WTC11 (cell line): ENCODE results near the gene METTL9. TPM values are rescaled to one million over a fixed set of nuclear protein-coding genes. Genes with fewer than 3 reads are reported as not detected.

Source experiments
- ATAC-seq: fragments of 200-7000 bp; cut with Tn5 transposase; 2 replicates; pipeline ENCODE4 v1.10.0; 2021; ENCODE audit warnings: mild to moderate bottlenecking, moderate library complexity
- CTCF ChIA-PET: fragments of 300-600 bp; sonication (Branson Sonifier 250); formaldehyde crosslinking; loops from one replicate; lab custom pipeline; 2021; ENCODE audit warnings: antibody characterized with exemption; lab: Charles Lee
- POLR2A ChIA-PET: fragments of 350-600 bp; sonication (Branson Sonifier 250); formaldehyde crosslinking; loops from one replicate; lab custom pipeline; 2021; ENCODE audit warnings: antibody characterized with exemption; lab: Charles Lee
- DNase-seq: peaks from one replicate; pipeline ENCODE4 v3.0.0; 2021; ENCODE audit warnings: low spot score
- H3K27ac Mint-ChIP-seq: 2 replicates; pipeline ENCODE4 v1.8.0; 2021; ENCODE audit warnings: mixed read lengths
- H3K27me3 Mint-ChIP-seq: 2 replicates; pipeline ENCODE4 v1.8.0; 2021; ENCODE audit warnings: low read depth, mild to moderate bottlenecking, moderate library complexity, mixed read lengths
- H3K36me3 Mint-ChIP-seq: 2 replicates; pipeline ENCODE4 v1.8.0; 2021; ENCODE audit warnings: mixed read lengths
- H3K4me1 Mint-ChIP-seq: 2 replicates; pipeline ENCODE4 v1.8.0; 2022; ENCODE audit warnings: mixed read lengths
- H3K4me3 Mint-ChIP-seq: 2 replicates; pipeline ENCODE4 v1.8.0; 2021; ENCODE audit warnings: mild to moderate bottlenecking, moderate library complexity, mixed read lengths
- H3K9me3 Mint-ChIP-seq: 2 replicates; pipeline ENCODE4 v1.8.0; 2021; ENCODE audit warnings: mixed read lengths
- ATF2 ChIP-seq: sonication (generic); formaldehyde crosslinking; IDR thresholded peaks from 2 replicates; pipeline ENCODE4 v1.8.1; 2022; ENCODE audit warnings: low read depth, missing genetic modification reagents, borderline replicate concordance
- ATF6 ChIP-seq: sonication (generic); formaldehyde crosslinking; IDR thresholded peaks from 2 replicates; pipeline ENCODE4 v1.8.1; 2023; ENCODE audit warnings: mild to moderate bottlenecking, missing genetic modification reagents
- E2F1 ChIP-seq: sonication (generic); formaldehyde crosslinking; IDR thresholded peaks from 2 replicates; pipeline ENCODE4 v1.8.0; 2022; ENCODE audit warnings: mild to moderate bottlenecking, missing genetic modification reagents
- ELF4 ChIP-seq: sonication (generic); formaldehyde crosslinking; IDR thresholded peaks from 2 replicates; pipeline ENCODE4 v1.8.1; 2022; ENCODE audit warnings: low read depth, mild to moderate bottlenecking, moderate library complexity, missing genetic modification reagents
- FOXJ3 ChIP-seq: sonication (generic); formaldehyde crosslinking; IDR thresholded peaks from 2 replicates; pipeline ENCODE4 v1.9.0; 2021; ENCODE audit warnings: missing genetic modification reagents, mild to moderate bottlenecking, borderline replicate concordance
- FOXK1 ChIP-seq: sonication (generic); formaldehyde crosslinking; IDR thresholded peaks from 2 replicates; pipeline ENCODE4 v1.8.0; 2022; ENCODE audit warnings: mild to moderate bottlenecking, moderate library complexity, missing genetic modification reagents
- IRF2 ChIP-seq: sonication (generic); formaldehyde crosslinking; IDR thresholded peaks from 2 replicates; pipeline ENCODE4 v1.8.0; 2022; ENCODE audit warnings: low read depth, missing genetic modification reagents, borderline replicate concordance
- JAZF1 ChIP-seq: fragments of 250-450 bp; sonication (Bioruptor Pico); IDR thresholded peaks from 2 replicates; pipeline ENCODE4 v1.9.0; 2021; ENCODE audit warnings: moderate library complexity, mild to moderate bottlenecking, inconsistent platforms
- KAT7 ChIP-seq: sonication (generic); formaldehyde crosslinking; IDR thresholded peaks from 2 replicates; pipeline ENCODE4 v1.8.1; 2023; ENCODE audit warnings: missing genetic modification reagents, mild to moderate bottlenecking, borderline replicate concordance
- NR2C2 ChIP-seq: sonication (generic); formaldehyde crosslinking; IDR thresholded peaks from 2 replicates; pipeline ENCODE4 v1.8.0; 2022; ENCODE audit warnings: mild to moderate bottlenecking, missing genetic modification reagents
- PRDM15 ChIP-seq: sonication (generic); formaldehyde crosslinking; IDR thresholded peaks from 2 replicates; pipeline ENCODE4 v1.8.0; 2022; ENCODE audit warnings: missing genetic modification reagents
- PRRX2 ChIP-seq: fragments of 250-450 bp; sonication (Bioruptor Pico); IDR thresholded peaks from 2 replicates; pipeline ENCODE4 v1.8.0; 2021; ENCODE audit warnings: mild to moderate bottlenecking
- RORB ChIP-seq: fragments of 250-450 bp; sonication (Bioruptor Pico); IDR thresholded peaks from 2 replicates; pipeline ENCODE4 v1.9.0; 2021; ENCODE audit warnings: mild to moderate bottlenecking
- SMAD3 ChIP-seq: sonication (generic); formaldehyde crosslinking; IDR thresholded peaks from 2 replicates; pipeline ENCODE4 v1.8.0; 2022; ENCODE audit warnings: missing genetic modification reagents, mild to moderate bottlenecking, borderline replicate concordance
- SMAD4 ChIP-seq: sonication (generic); formaldehyde crosslinking; IDR thresholded peaks from 2 replicates; pipeline ENCODE4 v1.8.0; 2022; ENCODE audit warnings: mild to moderate bottlenecking, missing genetic modification reagents
- TEAD4 ChIP-seq: sonication (generic); formaldehyde crosslinking; IDR thresholded peaks from 2 replicates; pipeline ENCODE4 v1.8.0; 2022; ENCODE audit warnings: mild to moderate bottlenecking, missing genetic modification reagents
- ZNF138 ChIP-seq: sonication (generic); formaldehyde crosslinking; conservative IDR thresholded peaks from 2 replicates; pipeline ENCODE4 v1.8.1; 2022; ENCODE audit warnings: mild to moderate bottlenecking, moderate library complexity, missing genetic modification reagents
- ZNF281 ChIP-seq: sonication (generic); formaldehyde crosslinking; IDR thresholded peaks from 2 replicates; pipeline ENCODE4 v1.8.0; 2023; ENCODE audit warnings: mild to moderate bottlenecking, missing genetic modification reagents
- ZNF425 ChIP-seq: fragments of 250-450 bp; sonication (Bioruptor Pico); conservative IDR thresholded peaks from 2 replicates; pipeline ENCODE4 v1.9.0; 2021; ENCODE audit warnings: mild to moderate bottlenecking
- ZNF512 ChIP-seq: sonication (generic); formaldehyde crosslinking; IDR thresholded peaks from 2 replicates; pipeline ENCODE4 v1.8.1; 2022; ENCODE audit warnings: missing genetic modification reagents, borderline replicate concordance
- total RNA-seq: library from RNA; stranded (reverse); gene quantifications from 3 replicates; pipeline ENCODE4 v1.2.3, GENCODE V29; 2021

METTL9 gene
- total RNA-seq, 1 experiment from 2014 or later = 94.6 TPM

GRCh38 chr16:21697032-21697431 is 97.7 kb downstream of the METTL9 start (continued):
- TF ChIP-seq SMAD3 = no peak
- no peak for TF ChIP-seq E2F1 (CRISPR knock-in tag)
- no peak for TF ChIP-seq TEAD4
- TF ChIP-seq PRDM15 (CRISPR knock-in tag) = no peak
- no peak for TF ChIP-seq ZNF138
- TF ChIP-seq RORB (CRISPR knock-in tag) = no peak
- TF ChIP-seq ZNF425 = no peak
- no peak for TF ChIP-seq ATF2
- TF ChIP-seq PRRX2 = no peak
- TF ChIP-seq ZNF512 = no peak
- no peak for TF ChIP-seq FOXJ3 (CRISPR knock-in tag)
- TF ChIP-seq ZNF281 = no peak

GRCh38 chr16:21698169-21699032 is 99.0 kb downstream of the METTL9 start:
- ATAC-seq (no peak), DNase-seq (no peak)
- no peak overlapping the region for H3K27ac Mint-ChIP-seq
- H3K27me3 Mint-ChIP-seq = no peaks in the 10 kb centered on the region
- POLR2A ChIA-PET = no interaction called here
- no peaks in the 10 kb centered on the region for H3K9me3 Mint-ChIP-seq
- 0 out of 2 replicates have a peak, but pooled peaks cover 6% of the 10 kb centered on the region for H3K4me1 Mint-ChIP-seq
- no peaks in the 10 kb centered on the region for H3K36me3 Mint-ChIP-seq
- CTCF ChIA-PET = interaction anchor here (0.9 to 1.6 kb wide), 4 partner anchors 10 to 41 kb away, joined by 3 to 12 read pairs (median 7); no protein-coding TSS in a partner anchor
- no peak overlapping the region for H3K4me3 Mint-ChIP-seq
- TF ChIP-seq FOXK1 (CRISPR knock-in tag) (no peak), KAT7 (CRISPR knock-in tag) (no peak), ELF4 (CRISPR knock-in tag) (no peak), ATF6 (CRISPR knock-in tag) (no peak), JAZF1 (no peak), NR2C2 (CRISPR knock-in tag) (no peak), TEAD4 (no peak), IRF2 (no peak), SMAD4 (CRISPR knock-in tag) (no peak)
